H7 (cell line): Measurements from ENCODE around the gene PPP5C. TPM values are rescaled to one million over a fixed set of nuclear protein-coding genes. Genes with fewer than 3 reads are reported as not detected.
"Not testable (repeated sequence)": the region's sequence is repeated elsewhere in the genome, so short reads cannot be mapped to it uniquely, and the experiment has no call there.

Experiments
- DNase-seq: peaks from one replicate; pipeline ENCODE4 v3.0.0; 2012
- H3K27me3 ChIP-seq: 2 replicates; pipeline ENCODE4 v1.6.0; 2011; ENCODE audit warnings: mild to moderate bottlenecking, low read length; ENCODE audit not compliant: control insufficient read depth, insufficient read depth
- H3K36me3 ChIP-seq: replicated peaks from 2 replicates; pipeline ENCODE4 v1.5.1; 2011; ENCODE audit warnings: low read length; ENCODE audit not compliant: control insufficient read depth, insufficient read depth
- H3K4me3 ChIP-seq: 2 replicates; pipeline ENCODE4 v1.5.1; 2011; ENCODE audit warnings: low read depth, mild to moderate bottlenecking, control low read depth, low read length, moderate library complexity; ENCODE audit not compliant: insufficient read depth
- total RNA-seq: library from RNA; depleted of rRNA; stranded (reverse); fragments of >200 nt; shearing (Covaris generic); gene quantifications from 2 replicates; pipeline ENCODE4 v1.2.3, GENCODE V29; 2014; rRNA removed

PPP5C gene
- total RNA-seq = 85.4 and 92.8 TPM in 2 replicates

- H3K27me3 ChIP-seq = no peaks in the 10 kb centered on the region
- H3K36me3 ChIP-seq = peaks cover 2% of the 10 kb centered on the region
- DNase-seq = peak; percentile 99
- peak within 1 kb of the TSS; percentile 93 for H3K4me3 ChIP-seq
Observed at GRCh38 chr19:46346821-46347571, at the start of gene PPP5C. Gene PPP5C (plus strand): TSS chr19:46347087. CDS start chr19:46347097, 10 bp downstream.

- peak; percentile 81 for DNase-seq
- no peak overlapping the region; the same call in 1 of the 2 replicates for H3K4me3 ChIP-seq
- no peaks in the 10 kb centered on the region; the same call in 1 of the 2 replicates for H3K27me3 ChIP-seq
- no peaks in the 10 kb centered on the region for H3K36me3 ChIP-seq
Observed at GRCh38 chr19:46297700-46298478, 49.0 kb upstream of the PPP5C start.

DNA sequence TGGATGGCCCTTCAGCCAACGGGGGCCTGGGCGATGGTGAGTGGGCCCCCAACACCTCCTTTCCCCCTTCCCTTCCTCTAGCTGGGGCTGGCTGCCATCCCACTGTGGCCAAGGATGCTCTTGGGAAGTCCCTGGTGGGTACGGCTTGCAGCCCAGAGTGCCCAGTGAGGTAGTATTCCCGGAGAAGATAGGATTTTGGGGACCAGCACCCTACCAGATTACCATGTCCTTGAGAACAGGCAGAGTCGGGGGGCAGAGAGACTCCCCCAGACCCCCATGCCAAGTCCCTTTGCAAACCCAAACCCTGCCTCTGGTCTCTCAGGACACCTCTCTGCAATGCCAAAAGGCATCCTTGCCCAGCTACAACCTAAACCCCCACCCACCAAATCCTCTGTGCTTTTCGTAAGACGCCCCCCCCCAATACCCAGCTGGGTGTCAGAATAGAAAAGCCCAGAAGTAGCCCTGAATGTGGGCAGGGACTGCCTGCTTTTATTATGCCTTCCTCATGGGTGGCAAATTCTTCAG is 48.3 kb upstream of the PPP5C start:
- no peak overlapping the region for H3K4me3 ChIP-seq
- DNase-seq = no peak
- no peaks in the 10 kb centered on the region; the same call in 1 of the 2 replicates for H3K27me3 ChIP-seq
- no peaks in the 10 kb centered on the region for H3K36me3 ChIP-seq

GRCh38 chr19:46299004-46299509 is 47.8 kb upstream of the PPP5C start:
- H3K27me3 ChIP-seq = no peaks in the 10 kb centered on the region; the same call in 1 of the 2 replicates
- H3K4me3 ChIP-seq = no peak overlapping the region
- peak; percentile 71 for DNase-seq
- no peaks in the 10 kb centered on the region for H3K36me3 ChIP-seq

DNA sequence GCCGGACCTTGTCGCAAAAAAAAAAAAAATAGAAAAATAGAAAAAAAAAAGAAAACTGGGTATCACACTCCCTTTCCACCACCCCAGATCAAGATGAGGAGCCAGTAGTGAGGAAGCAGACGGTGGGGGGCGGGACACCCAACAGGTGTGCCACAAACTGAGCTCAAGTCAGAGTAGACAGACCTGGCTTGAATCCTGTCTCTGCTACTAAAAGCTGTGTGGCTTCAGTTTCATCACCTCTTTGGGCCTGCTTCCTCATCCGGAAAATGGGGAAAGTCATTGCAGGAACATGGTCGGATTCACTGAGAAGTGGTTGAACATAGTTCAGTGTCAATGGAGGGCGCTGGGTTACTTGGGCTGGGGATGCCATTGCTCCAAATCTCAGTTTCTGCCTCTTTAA is 47.2 kb upstream of the PPP5C start:
- no peak for DNase-seq
- Histone ChIP-seq H3K4me3 (no peak overlapping the region), H3K36me3 (no peaks in the 10 kb centered on the region; the same call in 1 of the 2 replicates), H3K27me3 (no peaks in the 10 kb centered on the region; the same call in 1 of the 2 replicates)

DNA sequence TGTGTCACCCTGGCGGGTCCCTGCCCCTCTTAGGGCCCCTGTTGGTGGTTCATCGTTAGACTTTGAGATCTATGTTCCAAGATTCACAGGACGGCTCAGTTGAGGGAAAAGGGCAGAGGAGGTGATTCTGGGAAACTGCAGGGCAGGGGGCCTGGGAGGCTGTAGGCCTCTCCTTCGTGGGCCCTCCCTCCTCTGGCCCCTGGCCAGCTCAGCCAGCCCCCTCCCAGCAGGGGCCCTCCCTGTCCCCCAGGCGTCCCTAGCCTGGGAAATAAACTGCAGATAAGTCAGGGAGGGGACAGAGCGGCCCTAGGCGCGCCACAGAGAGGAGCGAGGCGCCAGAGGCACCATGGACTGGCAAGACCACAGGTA is 43.6 kb upstream of the PPP5C start:
- DNase-seq = peak; percentile 41
- H3K27me3 ChIP-seq = no peaks in the 10 kb centered on the region
- H3K4me3 ChIP-seq = peak overlapping the region; percentile 58
- peaks cover 5% of the 10 kb centered on the region for H3K36me3 ChIP-seq

DNA sequence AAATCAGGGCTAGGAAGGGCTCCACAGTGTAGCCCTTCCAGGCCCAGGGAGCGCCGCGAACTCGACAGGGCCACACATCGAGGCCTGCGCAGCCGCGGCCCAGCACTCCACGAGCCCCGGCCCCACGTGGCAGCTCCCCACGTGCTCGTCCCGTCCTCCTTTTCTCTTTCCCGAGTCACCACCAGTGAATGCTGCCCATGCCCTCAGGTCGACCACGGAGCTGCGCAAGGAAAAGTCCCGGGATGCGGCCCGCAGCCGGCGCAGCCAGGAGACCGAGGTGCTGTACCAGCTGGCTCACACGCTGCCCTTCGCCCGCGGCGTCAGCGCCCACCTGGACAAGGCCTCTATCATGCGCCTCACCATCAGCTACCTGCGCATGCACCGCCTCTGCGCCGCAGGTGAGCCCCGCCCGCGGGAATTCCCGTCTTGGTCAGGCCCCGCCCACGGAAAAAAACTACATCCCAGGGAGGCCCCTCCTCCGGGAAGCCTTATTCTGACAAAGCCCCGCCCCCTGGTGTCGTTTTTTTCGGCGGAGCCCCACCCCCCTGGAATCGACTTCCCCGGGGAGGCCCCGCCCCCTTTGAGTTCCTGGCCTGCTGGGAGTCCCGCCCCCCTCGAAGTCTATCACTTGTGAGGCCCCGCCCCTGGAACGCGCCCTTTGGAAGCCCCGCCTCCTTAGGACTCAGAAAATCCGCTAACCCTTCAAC is 43.0 kb upstream of the PPP5C start:
- DNase-seq = peak; percentile 99
- Histone ChIP-seq H3K36me3 (peaks cover 5% of the 10 kb centered on the region), H3K4me3 (peak overlapping the region; percentile 58), H3K27me3 (no peaks in the 10 kb centered on the region)

GRCh38 chr19:46306501-46306900 is 40.4 kb upstream of the PPP5C start:
- DNase-seq = no peak
- peaks cover 6% of the 10 kb centered on the region for H3K36me3 ChIP-seq
- no peaks in the 10 kb centered on the region for H3K27me3 ChIP-seq
- no peak overlapping the region for H3K4me3 ChIP-seq

DNA sequence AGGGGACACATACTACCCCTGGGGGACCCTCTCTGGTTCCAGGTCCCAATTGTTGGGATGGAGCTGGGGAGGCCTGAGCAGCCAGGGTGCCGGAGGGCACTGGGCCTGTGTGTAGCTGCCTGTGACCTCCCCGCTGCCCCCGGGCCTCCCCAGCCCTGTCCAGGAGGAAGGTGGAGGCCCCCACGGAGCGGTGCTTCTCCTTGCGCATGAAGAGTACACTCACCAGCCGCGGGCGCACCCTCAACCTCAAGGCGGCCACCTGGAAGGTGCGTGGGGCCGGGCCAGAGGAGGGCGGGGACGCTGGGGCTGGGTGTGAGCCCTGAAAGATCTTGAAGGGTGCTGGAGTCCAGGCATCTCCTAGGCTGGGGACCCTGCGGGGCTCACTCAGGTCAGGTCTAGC is 38.4 kb upstream of the PPP5C start:
- peaks cover 8% of the 10 kb centered on the region for H3K36me3 ChIP-seq
- H3K4me3 ChIP-seq = no peak overlapping the region
- no peak for DNase-seq

DNA sequence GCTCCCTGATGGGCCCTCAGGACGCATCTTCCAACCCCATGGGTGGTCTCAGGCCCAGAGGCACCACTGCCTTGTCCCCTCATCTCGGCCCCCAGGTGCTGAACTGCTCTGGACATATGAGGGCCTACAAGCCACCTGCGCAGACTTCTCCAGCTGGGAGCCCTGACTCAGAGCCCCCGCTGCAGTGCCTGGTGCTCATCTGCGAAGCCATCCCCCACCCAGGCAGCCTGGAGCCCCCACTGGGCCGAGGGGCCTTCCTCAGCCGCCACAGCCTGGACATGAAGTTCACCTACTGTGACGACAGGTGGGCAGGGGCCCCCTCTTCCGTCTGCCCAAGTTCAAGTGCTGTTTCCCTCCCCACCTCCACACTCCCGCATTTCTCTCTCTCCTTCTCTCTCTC is 37.8 kb upstream of the PPP5C start:
- DNase-seq = no peak
- Histone ChIP-seq H3K4me3 (no peak overlapping the region), H3K27me3 (no peaks in the 10 kb centered on the region), H3K36me3 (peaks cover 8% of the 10 kb centered on the region)

More for the DNA sequence above, 38.4 kb upstream of the PPP5C start:
- H3K27me3 ChIP-seq = no peaks in the 10 kb centered on the region

DNA sequence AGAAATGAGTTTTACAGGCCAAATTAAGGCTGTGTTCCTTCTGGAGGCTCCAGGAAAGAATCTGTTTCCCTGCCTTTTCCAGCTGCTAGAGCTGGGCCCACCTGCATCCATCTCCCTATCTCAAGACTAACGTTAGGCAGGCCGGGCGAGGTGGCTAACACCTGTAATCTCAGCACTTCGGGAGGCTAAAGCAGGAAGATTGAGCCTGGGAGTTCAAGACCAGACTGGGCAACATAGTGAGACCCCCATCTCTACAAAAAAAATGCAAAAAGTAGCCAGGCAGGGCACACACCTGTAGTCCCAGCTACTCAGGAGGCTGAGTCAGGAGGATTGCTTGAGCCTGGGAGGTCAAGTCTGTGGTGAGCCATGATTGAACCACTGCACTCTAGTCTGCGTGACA is 35.4 kb upstream of the PPP5C start:
- Histone ChIP-seq H3K36me3 (peaks cover 3% of the 10 kb centered on the region), H3K27me3 (no peaks in the 10 kb centered on the region), H3K4me3 (no peak overlapping the region)
- no peak for DNase-seq

DNA sequence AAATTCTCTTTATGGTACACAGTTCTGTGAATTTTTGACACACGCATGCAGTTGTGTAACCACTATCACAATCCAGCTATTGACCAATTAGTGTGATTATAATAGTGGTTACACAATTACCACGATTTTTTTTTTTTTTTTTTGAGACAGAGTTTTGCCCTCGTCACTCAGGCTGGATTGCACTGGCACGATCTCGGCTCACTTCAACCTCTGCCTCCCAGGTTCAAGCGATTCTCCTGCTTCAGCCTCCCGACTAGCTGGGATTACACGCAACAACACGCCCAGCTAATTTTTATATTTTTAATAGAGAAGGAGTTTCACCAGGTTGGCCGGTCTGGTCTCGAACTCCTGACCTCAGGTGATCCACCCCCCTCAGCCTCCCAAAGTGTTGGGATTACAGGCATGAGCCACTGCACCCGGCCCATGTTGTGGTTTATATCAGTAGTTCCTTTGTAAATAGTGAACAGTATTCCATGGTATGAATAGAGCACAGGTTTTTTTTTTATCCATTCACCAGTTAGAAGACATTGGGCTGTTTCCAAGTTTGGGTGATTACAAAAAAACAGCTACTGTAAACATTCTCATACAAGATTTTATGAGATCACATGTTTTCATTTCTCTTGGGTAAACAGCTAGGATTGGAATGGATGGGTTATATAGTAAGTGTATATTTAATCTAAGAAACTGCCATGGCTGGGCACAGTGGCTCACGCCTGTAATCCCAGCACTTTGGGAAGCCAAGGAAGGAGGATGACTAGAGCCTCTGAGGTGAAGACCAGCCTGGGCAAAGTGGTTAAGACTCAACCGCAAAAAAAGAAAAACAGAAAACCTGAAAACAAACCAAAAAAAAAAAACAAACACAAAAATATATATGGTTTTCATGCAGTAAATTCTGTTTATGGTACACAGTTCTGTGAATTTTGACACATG is 33.1 kb upstream of the PPP5C start:
- not testable (repeated sequence) for H3K36me3 ChIP-seq, H3K4me3 ChIP-seq, DNase-seq

GRCh38 chr19:46317339-46317738 is 29.5 kb upstream of the PPP5C start:
- no peak for DNase-seq
- H3K4me3 ChIP-seq = no peak overlapping the region
- H3K27me3 ChIP-seq = no peaks in the 10 kb centered on the region
- peaks cover 2% of the 10 kb centered on the region for H3K36me3 ChIP-seq

More for the DNA sequence above, 33.1 kb upstream of the PPP5C start:
- not testable (repeated sequence) for H3K27me3 ChIP-seq
